ENCODE results near the gene CNGB1. TPM values are rescaled to one million over a fixed set of nuclear protein-coding genes. Genes with fewer than 3 reads are reported as not detected.
A peak's percentile ranks its signal among the peaks of the same experiment; 100 is the strongest.

Gene CNGB1
- total RNA-seq, 1 experiment from 2014 or later: not detected

- peaks cover 9% of the 10 kb centered on the region for H3K36me3 Mint-ChIP-seq (ENCODE audit: insufficient read depth, unreplicated experiment)
- TF ChIP-seq CTCF (IDR thresholded peaks at IDR 0.05; ENCODE audit: insufficient read depth in 1 of 2, low read depth in 1 of 2, low read length in 1 of 2, severe bottlenecking in 1 of 2, unreplicated experiment in 1 of 2): no peak
- ChIA-PET POLR2A (no interaction called here), CTCF (interaction anchor here (0.6 kb wide), 1 partner anchor 31 kb away, joined by 4 read pairs; no protein-coding TSS in a partner anchor)
- Histone ChIP-seq H3K36me3 (ENCODE audit: control insufficient read depth, insufficient read depth, low read length) (no peaks in the 10 kb centered on the region), H3K9me3 (no peaks in the 10 kb centered on the region), H3K4me1 (peaks cover 13% of the 10 kb centered on the region), H3K27me3 (replicated peaks; ENCODE audit: control insufficient read depth, insufficient read depth, low read length) (no peaks in the 10 kb centered on the region), H3K4me3 (ENCODE audit: low read depth, low read length) (no peak overlapping the region)
- H3K9me3 Mint-ChIP-seq (ENCODE audit: unreplicated experiment): no peaks in the 10 kb centered on the region
- H3K4me3 Mint-ChIP-seq (ENCODE audit: unreplicated experiment): no peak overlapping the region
- intact Hi-C loops (cut with micrococcal nuclease; ENCODE audit: unreplicated experiment): loop anchor here (1.0 kb wide), 1 partner anchor 31 kb away; the partner anchor contains the start of gene MMP15
- no peaks in the 10 kb centered on the region for H3K27me3 Mint-ChIP-seq (ENCODE audit: insufficient read depth, unreplicated experiment)
- DNase-seq: no peak
- no peak overlapping the region for H3K27ac Mint-ChIP-seq (ENCODE audit: unreplicated experiment)
- peaks cover 18% of the 10 kb centered on the region for H3K4me1 Mint-ChIP-seq (ENCODE audit: low read depth, unreplicated experiment)
- no TSS peak for BruUV-seq (replicated peaks)
Measured at GRCh38 chr16:57993897-57994296, 23.0 kb upstream of the CNGB1 start.

- no peak for TF ChIP-seq CTCF (IDR thresholded peaks at IDR 0.05; ENCODE audit: insufficient read depth in 1 of 2, low read depth in 1 of 2, low read length in 1 of 2, severe bottlenecking in 1 of 2, unreplicated experiment in 1 of 2)
- Histone ChIP-seq H3K4me3 (ENCODE audit: low read depth, low read length) (no peak overlapping the region), H3K36me3 (ENCODE audit: control insufficient read depth, insufficient read depth, low read length) (no peaks in the 10 kb centered on the region), H3K27me3 (replicated peaks; ENCODE audit: control insufficient read depth, insufficient read depth, low read length) (no peaks in the 10 kb centered on the region), H3K4me1 (peaks cover 11% of the 10 kb centered on the region), H3K9me3 (no peaks in the 10 kb centered on the region)
- ChIA-PET CTCF (no interaction called here), POLR2A (no interaction called here)
- no peaks in the 10 kb centered on the region for H3K27me3 Mint-ChIP-seq (ENCODE audit: insufficient read depth, unreplicated experiment)
- peak overlapping the region; percentile 91 for H3K27ac Mint-ChIP-seq (ENCODE audit: unreplicated experiment)
- no peaks in the 10 kb centered on the region for H3K9me3 Mint-ChIP-seq (ENCODE audit: unreplicated experiment)
- intact Hi-C loops (cut with micrococcal nuclease; ENCODE audit: unreplicated experiment): no loop called here
- no peak overlapping the region for H3K4me3 Mint-ChIP-seq (ENCODE audit: unreplicated experiment)
- H3K4me1 Mint-ChIP-seq (ENCODE audit: low read depth, unreplicated experiment): peaks cover 18% of the 10 kb centered on the region
- no TSS peak for BruUV-seq (replicated peaks)
- H3K36me3 Mint-ChIP-seq (ENCODE audit: insufficient read depth, unreplicated experiment): peaks cover 9% of the 10 kb centered on the region
- no peak for DNase-seq
Measured at GRCh38 chr16:57993438-57993837, 22.5 kb upstream of the CNGB1 start.

GRCh38 chr16:57992084-57992483 lies 21.2 kb upstream of the CNGB1 start:
- H3K36me3 ChIP-seq (ENCODE audit: control insufficient read depth, insufficient read depth, low read length): no peaks in the 10 kb centered on the region
- Mint-ChIP-seq H3K4me1 (ENCODE audit: low read depth, unreplicated experiment) (peaks cover 18% of the 10 kb centered on the region), H3K9me3 (ENCODE audit: unreplicated experiment) (no peaks in the 10 kb centered on the region), H3K27ac (ENCODE audit: unreplicated experiment) (peak overlapping the region; percentile 91), H3K27me3 (ENCODE audit: insufficient read depth, unreplicated experiment) (no peaks in the 10 kb centered on the region), H3K4me3 (ENCODE audit: unreplicated experiment) (no peak overlapping the region), H3K36me3 (ENCODE audit: insufficient read depth, unreplicated experiment) (peaks cover 9% of the 10 kb centered on the region)
- H3K9me3 ChIP-seq: no peaks in the 10 kb centered on the region
- no peak for TF ChIP-seq CTCF (IDR thresholded peaks at IDR 0.05; ENCODE audit: insufficient read depth in 1 of 2, low read depth in 1 of 2, low read length in 1 of 2, severe bottlenecking in 1 of 2, unreplicated experiment in 1 of 2)
- ChIA-PET CTCF (interaction anchor here (0.6 kb wide), 1 partner anchor 33 kb away, joined by 3 read pairs; no protein-coding TSS in a partner anchor), POLR2A (no interaction called here)
- intact Hi-C loops (cut with micrococcal nuclease; ENCODE audit: unreplicated experiment): no loop called here
- DNase-seq: no peak
- no TSS peak for BruUV-seq (replicated peaks)
- H3K4me3 ChIP-seq (ENCODE audit: low read depth, low read length): no peak overlapping the region
- peaks cover 15% of the 10 kb centered on the region for H3K4me1 ChIP-seq
- no peaks in the 10 kb centered on the region for H3K27me3 ChIP-seq (replicated peaks; ENCODE audit: control insufficient read depth, insufficient read depth, low read length)

Data from Caco-2 (cell line).